ENCODE measurements around the gene HNRNPF.
A peak's percentile ranks its signal among the peaks of the same experiment; 100 is the strongest.

HNRNPF gene

GRCh38 chr10:43421519-43421918, 12.5 kb upstream of the HNRNPF start:
- Histone ChIP-seq H3K27ac (ENCODE audit: low read depth, low read length) (peak overlapping the region; percentile 96), H3K9me3 (ENCODE audit: control insufficient read depth in 1 of 2, low read length in 2 of 2) (no peaks in the 10 kb centered on the region), H3K4me1 (ENCODE audit: control insufficient read depth in 1 of 2, insufficient read depth in 2 of 2, low read length in 2 of 2) (peaks cover 12 to 20% of the 10 kb centered on the region in 2 donors), H3K9ac (ENCODE audit: low read depth in 1 of 2, low read length in 2 of 2) (peak overlapping the region; percentile 79 to 87), H3K4me3 (ENCODE audit: low read depth in 1 of 2, low read length in 2 of 2) (peak overlapping the region; percentile 25 to 81), H3K36me3 (ENCODE audit: control insufficient read depth in 1 of 2, insufficient read depth in 2 of 2, low read length in 2 of 2) (no peaks in the 10 kb centered on the region), H3K27me3 (ENCODE audit: control insufficient read depth in 1 of 2, insufficient read depth in 2 of 2, low read length in 2 of 2) (no peaks in the 10 kb centered on the region)

GRCh38 chr10:43421201-43421507, 12.2 kb upstream of the HNRNPF start:
- Histone ChIP-seq H3K9ac (ENCODE audit: low read depth in 1 of 2, low read length in 2 of 2) (peak overlapping the region; percentile 79 to 87), H3K36me3 (ENCODE audit: control insufficient read depth in 1 of 2, insufficient read depth in 2 of 2, low read length in 2 of 2) (no peaks in the 10 kb centered on the region), H3K27me3 (ENCODE audit: control insufficient read depth in 1 of 2, insufficient read depth in 2 of 2, low read length in 2 of 2) (no peaks in the 10 kb centered on the region), H3K4me3 (ENCODE audit: low read depth in 1 of 2, low read length in 2 of 2) (peak overlapping the region; percentile 55 to 81), H3K4me1 (ENCODE audit: control insufficient read depth in 1 of 2, insufficient read depth in 2 of 2, low read length in 2 of 2) (peaks cover 12 to 20% of the 10 kb centered on the region in 2 donors), H3K9me3 (ENCODE audit: control insufficient read depth in 1 of 2, low read length in 2 of 2) (no peaks in the 10 kb centered on the region), H3K27ac (ENCODE audit: low read depth, low read length) (peak overlapping the region; percentile 96)

GRCh38 chr10:43420369-43421200, 11.6 kb upstream of the HNRNPF start:
- Histone ChIP-seq H3K36me3 (ENCODE audit: control insufficient read depth in 1 of 2, insufficient read depth in 2 of 2, low read length in 2 of 2) (no peaks in the 10 kb centered on the region), H3K4me3 (ENCODE audit: low read depth in 1 of 2, low read length in 2 of 2) (peak overlapping the region; percentile 55 to 81), H3K9me3 (ENCODE audit: control insufficient read depth in 1 of 2, low read length in 2 of 2) (no peaks in the 10 kb centered on the region), H3K27ac (ENCODE audit: low read depth, low read length) (peak overlapping the region; percentile 96), H3K4me1 (ENCODE audit: control insufficient read depth in 1 of 2, insufficient read depth in 2 of 2, low read length in 2 of 2) (peaks cover 12 to 20% of the 10 kb centered on the region in 2 donors), H3K9ac (ENCODE audit: low read depth in 1 of 2, low read length in 2 of 2) (peak overlapping the region; percentile 79 to 87), H3K27me3 (ENCODE audit: control insufficient read depth in 1 of 2, insufficient read depth in 2 of 2, low read length in 2 of 2) (no peaks in the 10 kb centered on the region)

GRCh38 chr10:43419997-43420368, 11.0 kb upstream of the HNRNPF start:
- Histone ChIP-seq H3K4me3 (ENCODE audit: low read depth in 1 of 2, low read length in 2 of 2) (peak overlapping the region; percentile 55 to 81), H3K27ac (ENCODE audit: low read depth, low read length) (peak overlapping the region; percentile 96), H3K36me3 (ENCODE audit: control insufficient read depth in 1 of 2, insufficient read depth in 2 of 2, low read length in 2 of 2) (no peaks in the 10 kb centered on the region), H3K9me3 (ENCODE audit: control insufficient read depth in 1 of 2, low read length in 2 of 2) (no peaks in the 10 kb centered on the region), H3K9ac (ENCODE audit: low read depth in 1 of 2, low read length in 2 of 2) (peak overlapping the region; percentile 79 to 87), H3K27me3 (ENCODE audit: control insufficient read depth in 1 of 2, insufficient read depth in 2 of 2, low read length in 2 of 2) (no peaks in the 10 kb centered on the region), H3K4me1 (ENCODE audit: control insufficient read depth in 1 of 2, insufficient read depth in 2 of 2, low read length in 2 of 2) (peaks cover 12 to 20% of the 10 kb centered on the region in 2 donors)

- H3K4me1 ChIP-seq (ENCODE audit: control insufficient read depth in 1 of 2, insufficient read depth in 2 of 2, low read length in 2 of 2), result peaks cover 12 to 20% of the 10 kb centered on the region in 2 donors
These were observed 9.2 kb upstream of the HNRNPF start for GRCh38 chr10:43417950-43418768.

GRCh38 chr10:43415544-43415943, 6.6 kb upstream of the HNRNPF start:
- Histone ChIP-seq H3K27me3 (ENCODE audit: control insufficient read depth in 1 of 2, insufficient read depth in 2 of 2, low read length in 2 of 2) (no peaks in the 10 kb centered on the region), H3K4me3 (ENCODE audit: low read depth in 1 of 2, low read length in 2 of 2) (no peak overlapping the region), H3K27ac (ENCODE audit: low read depth, low read length) (no peak overlapping the region), H3K9me3 (ENCODE audit: control insufficient read depth in 1 of 2, low read length in 2 of 2) (no peaks in the 10 kb centered on the region), H3K9ac (ENCODE audit: low read depth in 1 of 2, low read length in 2 of 2) (no peak overlapping the region), H3K36me3 (ENCODE audit: control insufficient read depth in 1 of 2, insufficient read depth in 2 of 2, low read length in 2 of 2) (no peaks in the 10 kb centered on the region), H3K4me1 (ENCODE audit: control insufficient read depth in 1 of 2, insufficient read depth in 2 of 2, low read length in 2 of 2) (peaks cover 4 to 10% of the 10 kb centered on the region in 2 donors)

More at GRCh38 chr10:43417950-43418768, 9.2 kb upstream of the HNRNPF start:
- no peaks in the 10 kb centered on the region for H3K36me3 ChIP-seq (ENCODE audit: control insufficient read depth in 1 of 2, insufficient read depth in 2 of 2, low read length in 2 of 2)
- no peak overlapping the region for H3K9ac ChIP-seq (ENCODE audit: low read depth in 1 of 2, low read length in 2 of 2)
- H3K27ac ChIP-seq (ENCODE audit: low read depth, low read length), result peak overlapping the region; percentile 33
- H3K9me3 ChIP-seq (ENCODE audit: control insufficient read depth in 1 of 2, low read length in 2 of 2), result no peaks in the 10 kb centered on the region
- no peaks in the 10 kb centered on the region for H3K27me3 ChIP-seq (ENCODE audit: control insufficient read depth in 1 of 2, insufficient read depth in 2 of 2, low read length in 2 of 2)
- H3K4me3 ChIP-seq (ENCODE audit: low read depth in 1 of 2, low read length in 2 of 2), result no peak overlapping the region

GRCh38 chr10:43411536-43411935, 2.5 kb upstream of the HNRNPF start:
- H3K9ac ChIP-seq (ENCODE audit: low read depth in 1 of 2, low read length in 2 of 2), result no peak overlapping the region
- H3K4me3 ChIP-seq (ENCODE audit: low read depth in 1 of 2, low read length in 2 of 2), result no peak overlapping the region
- H3K4me1 ChIP-seq (ENCODE audit: control insufficient read depth in 1 of 2, insufficient read depth in 2 of 2, low read length in 2 of 2), result peaks cover 0 to 3% of the 10 kb centered on the region in 2 donors
- H3K9me3 ChIP-seq (ENCODE audit: control insufficient read depth in 1 of 2, low read length in 2 of 2), result no peaks in the 10 kb centered on the region
- no peak overlapping the region for H3K27ac ChIP-seq (ENCODE audit: low read depth, low read length)
- no peaks in the 10 kb centered on the region for H3K27me3 ChIP-seq (ENCODE audit: control insufficient read depth in 1 of 2, insufficient read depth in 2 of 2, low read length in 2 of 2)
- H3K36me3 ChIP-seq (ENCODE audit: control insufficient read depth in 1 of 2, insufficient read depth in 2 of 2, low read length in 2 of 2), result no peaks in the 10 kb centered on the region

- no peaks in the 10 kb centered on the region for H3K27me3 ChIP-seq (ENCODE audit: control insufficient read depth in 1 of 2, insufficient read depth in 2 of 2, low read length in 2 of 2)
- no peak overlapping the region for H3K27ac ChIP-seq (ENCODE audit: low read depth, low read length)
- H3K36me3 ChIP-seq (ENCODE audit: control insufficient read depth in 1 of 2, insufficient read depth in 2 of 2, low read length in 2 of 2), result no peaks in the 10 kb centered on the region
- no peaks in the 10 kb centered on the region for H3K9me3 ChIP-seq (ENCODE audit: control insufficient read depth in 1 of 2, low read length in 2 of 2)
- H3K4me3 ChIP-seq (ENCODE audit: low read depth in 1 of 2, low read length in 2 of 2), result peak overlapping the region in 1 of 2 donors; percentile 85
- H3K9ac ChIP-seq (ENCODE audit: low read depth in 1 of 2, low read length in 2 of 2), result peak overlapping the region in 1 of 2 donors; percentile 99
- H3K4me1 ChIP-seq (ENCODE audit: control insufficient read depth in 1 of 2, insufficient read depth in 2 of 2, low read length in 2 of 2), result peaks cover 4 to 12% of the 10 kb centered on the region in 2 donors
These were observed 1.4 kb upstream of the HNRNPF start for GRCh38 chr10:43410345-43410744.

- H3K4me3 ChIP-seq (ENCODE audit: low read depth in 1 of 2, low read length in 2 of 2), result peak overlapping the region; percentile 85 to 97
- H3K27ac ChIP-seq (ENCODE audit: low read depth, low read length), result peak overlapping the region; percentile 99
- H3K36me3 ChIP-seq (ENCODE audit: control insufficient read depth in 1 of 2, insufficient read depth in 2 of 2, low read length in 2 of 2), result no peaks in the 10 kb centered on the region
- peak overlapping the region; percentile 99 to 100 for H3K9ac ChIP-seq (ENCODE audit: low read depth in 1 of 2, low read length in 2 of 2)
- no peaks in the 10 kb centered on the region for H3K27me3 ChIP-seq (ENCODE audit: control insufficient read depth in 1 of 2, insufficient read depth in 2 of 2, low read length in 2 of 2)
- H3K9me3 ChIP-seq (ENCODE audit: control insufficient read depth in 1 of 2, low read length in 2 of 2), result no peaks in the 10 kb centered on the region
- peaks cover 4 to 20% of the 10 kb centered on the region in 2 donors for H3K4me1 ChIP-seq (ENCODE audit: control insufficient read depth in 1 of 2, insufficient read depth in 2 of 2, low read length in 2 of 2)
These were observed 561 bp upstream of the HNRNPF start for GRCh38 chr10:43409385-43410109.
